WTC11 (cell line): ENCODE measurements around the gene DTD1. TPM values are rescaled to one million over a fixed set of nuclear protein-coding genes. Genes with fewer than 3 reads are reported as not detected.

Experiments
- ATAC-seq: fragments of 200-7000 bp; cut with Tn5 transposase; 2 replicates; pipeline ENCODE4 v1.10.0; 2021; ENCODE audit warnings: mild to moderate bottlenecking, moderate library complexity
- CTCF ChIA-PET: fragments of 300-600 bp; sonication (Branson Sonifier 250); formaldehyde crosslinking; loops from one replicate; lab custom pipeline; 2021; ENCODE audit warnings: antibody characterized with exemption; lab: Charles Lee
- POLR2A ChIA-PET: fragments of 350-600 bp; sonication (Branson Sonifier 250); formaldehyde crosslinking; loops from one replicate; lab custom pipeline; 2021; ENCODE audit warnings: antibody characterized with exemption; lab: Charles Lee
- DNase-seq: peaks from one replicate; pipeline ENCODE4 v3.0.0; 2021; ENCODE audit warnings: low spot score
- H3K27ac Mint-ChIP-seq: 2 replicates; pipeline ENCODE4 v1.8.0; 2021; ENCODE audit warnings: mixed read lengths
- H3K27me3 Mint-ChIP-seq: 2 replicates; pipeline ENCODE4 v1.8.0; 2021; ENCODE audit warnings: low read depth, mild to moderate bottlenecking, moderate library complexity, mixed read lengths
- H3K36me3 Mint-ChIP-seq: 2 replicates; pipeline ENCODE4 v1.8.0; 2021; ENCODE audit warnings: mixed read lengths
- H3K4me1 Mint-ChIP-seq: 2 replicates; pipeline ENCODE4 v1.8.0; 2022; ENCODE audit warnings: mixed read lengths
- H3K4me3 Mint-ChIP-seq: 2 replicates; pipeline ENCODE4 v1.8.0; 2021; ENCODE audit warnings: mild to moderate bottlenecking, moderate library complexity, mixed read lengths
- H3K9me3 Mint-ChIP-seq: 2 replicates; pipeline ENCODE4 v1.8.0; 2021; ENCODE audit warnings: mixed read lengths
- CREM ChIP-seq: sonication (generic); formaldehyde crosslinking; IDR thresholded peaks from 2 replicates; pipeline ENCODE4 v1.8.1; 2022; ENCODE audit warnings: mild to moderate bottlenecking, missing genetic modification reagents, moderate library complexity
- FOXJ3 ChIP-seq: sonication (generic); formaldehyde crosslinking; IDR thresholded peaks from 2 replicates; pipeline ENCODE4 v1.9.0; 2021; ENCODE audit warnings: missing genetic modification reagents, mild to moderate bottlenecking, borderline replicate concordance
- FOXK1 ChIP-seq: sonication (generic); formaldehyde crosslinking; IDR thresholded peaks from 2 replicates; pipeline ENCODE4 v1.8.0; 2022; ENCODE audit warnings: mild to moderate bottlenecking, moderate library complexity, missing genetic modification reagents
- KAT7 ChIP-seq: sonication (generic); formaldehyde crosslinking; IDR thresholded peaks from 2 replicates; pipeline ENCODE4 v1.8.1; 2023; ENCODE audit warnings: missing genetic modification reagents, mild to moderate bottlenecking, borderline replicate concordance
- PRRX2 ChIP-seq: fragments of 250-450 bp; sonication (Bioruptor Pico); IDR thresholded peaks from 2 replicates; pipeline ENCODE4 v1.8.0; 2021; ENCODE audit warnings: mild to moderate bottlenecking
- SOX15 ChIP-seq: fragments of 250-450 bp; sonication (Bioruptor Pico); IDR thresholded peaks from 2 replicates; pipeline ENCODE4 v1.9.0; 2021; ENCODE audit warnings: mild to moderate bottlenecking
- TEAD1 ChIP-seq: sonication (generic); formaldehyde crosslinking; IDR thresholded peaks from 2 replicates; pipeline ENCODE4 v1.8.0; 2022; ENCODE audit warnings: mild to moderate bottlenecking, missing genetic modification reagents
- ZNF232 ChIP-seq: sonication (generic); formaldehyde crosslinking; IDR thresholded peaks from 2 replicates; pipeline ENCODE4 v1.8.0; 2022; ENCODE audit warnings: mild to moderate bottlenecking, missing genetic modification reagents
- ZNF263 ChIP-seq: sonication (generic); formaldehyde crosslinking; IDR thresholded peaks from 2 replicates; pipeline ENCODE4 v1.8.1; 2022; ENCODE audit warnings: low read depth, mild to moderate bottlenecking, moderate library complexity, missing genetic modification reagents
- ZNF416 ChIP-seq: fragments of 250-450 bp; sonication (Bioruptor Pico); IDR thresholded peaks from 2 replicates; pipeline ENCODE4 v1.9.0; 2021; ENCODE audit warnings: mild to moderate bottlenecking, inconsistent platforms
- total RNA-seq: library from RNA; stranded (reverse); gene quantifications from 3 replicates; pipeline ENCODE4 v1.2.3, GENCODE V29; 2021
- TF ChIP-seq, protein P1 (sequence below): sonication (generic); formaldehyde crosslinking; IDR thresholded peaks from 2 replicates; pipeline ENCODE4 v1.8.1; 2022; ENCODE audit warnings: mild to moderate bottlenecking, missing genetic modification reagents, moderate library complexity, borderline replicate concordance
- TF ChIP-seq, protein P2 (sequence below): fragments of 250-450 bp; sonication (Bioruptor Pico); IDR thresholded peaks from 2 replicates; pipeline ENCODE4 v1.9.0; 2021; ENCODE audit warnings: moderate library complexity, mild to moderate bottlenecking, inconsistent platforms, borderline replicate concordance
- TF ChIP-seq, protein P3 (sequence below): sonication (generic); formaldehyde crosslinking; IDR thresholded peaks from 2 replicates; pipeline ENCODE4 v1.8.1; 2023; ENCODE audit warnings: mild to moderate bottlenecking, moderate library complexity, missing genetic modification reagents
- TF ChIP-seq, protein P4 (sequence below): sonication (generic); formaldehyde crosslinking; IDR thresholded peaks from 2 replicates; pipeline ENCODE4 v1.8.1; 2022; ENCODE audit warnings: low read depth, missing genetic modification reagents, borderline replicate concordance
- TF ChIP-seq, protein P5 (sequence below): sonication (generic); formaldehyde crosslinking; IDR thresholded peaks from 2 replicates; pipeline ENCODE4 v1.8.1; 2023; ENCODE audit warnings: mild to moderate bottlenecking, missing genetic modification reagents, borderline replicate concordance
- TF ChIP-seq, protein P6 (sequence below): sonication (generic); formaldehyde crosslinking; IDR thresholded peaks from 2 replicates; pipeline ENCODE4 v1.8.0; 2023; ENCODE audit warnings: missing genetic modification reagents

Gene DTD1
- total RNA-seq, 1 experiment from 2014 or later = 71.1 TPM

DNA sequence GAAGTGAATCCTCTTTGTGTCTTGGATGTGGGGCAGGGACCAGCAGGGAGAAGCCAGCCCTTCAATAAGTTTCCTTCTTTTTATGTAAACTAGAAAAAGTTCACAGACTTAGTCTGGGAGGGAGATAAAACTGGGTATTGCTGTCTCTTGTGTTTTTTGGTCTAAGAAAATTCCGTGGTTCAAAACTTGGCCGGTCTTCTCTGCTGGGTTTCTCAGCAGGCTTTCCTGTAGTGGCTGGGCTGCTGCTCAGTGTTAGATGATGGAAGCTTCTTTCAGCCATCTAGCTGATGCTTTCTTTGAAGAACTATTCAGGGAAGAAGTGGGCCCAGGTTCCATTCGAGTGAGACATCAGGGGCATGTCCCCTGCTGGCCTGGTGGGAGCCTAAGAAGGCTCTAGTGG, 155.0 kb downstream of the DTD1 start:
- Mint-ChIP-seq H3K4me3 (no peak overlapping the region), H3K27ac (no peak overlapping the region)
- TF ChIP-seq, protein P1, sequence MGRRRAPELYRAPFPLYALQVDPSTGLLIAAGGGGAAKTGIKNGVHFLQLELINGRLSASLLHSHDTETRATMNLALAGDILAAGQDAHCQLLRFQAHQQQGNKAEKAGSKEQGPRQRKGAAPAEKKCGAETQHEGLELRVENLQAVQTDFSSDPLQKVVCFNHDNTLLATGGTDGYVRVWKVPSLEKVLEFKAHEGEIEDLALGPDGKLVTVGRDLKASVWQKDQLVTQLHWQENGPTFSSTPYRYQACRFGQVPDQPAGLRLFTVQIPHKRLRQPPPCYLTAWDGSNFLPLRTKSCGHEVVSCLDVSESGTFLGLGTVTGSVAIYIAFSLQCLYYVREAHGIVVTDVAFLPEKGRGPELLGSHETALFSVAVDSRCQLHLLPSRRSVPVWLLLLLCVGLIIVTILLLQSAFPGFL (CRISPR knock-in tag) = no peak
- no peak for TF ChIP-seq SOX15 (CRISPR knock-in tag)
- TF ChIP-seq ZNF232 (CRISPR knock-in tag) = no peak
- no peak for TF ChIP-seq KAT7 (CRISPR knock-in tag)
- TF ChIP-seq, all 79 proteins: peak for 0
- H3K27me3 Mint-ChIP-seq = no peaks in the 10 kb centered on the region
- DNase-seq (no peak), ATAC-seq (no peak)
- ChIA-PET POLR2A (interaction anchor here (0.6 kb wide), 1 partner anchor 11 kb away, joined by 4 read pairs; no protein-coding TSS in a partner anchor), CTCF (no interaction called here)
- no peaks in the 10 kb centered on the region for H3K9me3 Mint-ChIP-seq
- peaks cover 16% of the 10 kb centered on the region for H3K4me1 Mint-ChIP-seq
- H3K36me3 Mint-ChIP-seq = peaks cover 4% of the 10 kb centered on the region

DNA sequence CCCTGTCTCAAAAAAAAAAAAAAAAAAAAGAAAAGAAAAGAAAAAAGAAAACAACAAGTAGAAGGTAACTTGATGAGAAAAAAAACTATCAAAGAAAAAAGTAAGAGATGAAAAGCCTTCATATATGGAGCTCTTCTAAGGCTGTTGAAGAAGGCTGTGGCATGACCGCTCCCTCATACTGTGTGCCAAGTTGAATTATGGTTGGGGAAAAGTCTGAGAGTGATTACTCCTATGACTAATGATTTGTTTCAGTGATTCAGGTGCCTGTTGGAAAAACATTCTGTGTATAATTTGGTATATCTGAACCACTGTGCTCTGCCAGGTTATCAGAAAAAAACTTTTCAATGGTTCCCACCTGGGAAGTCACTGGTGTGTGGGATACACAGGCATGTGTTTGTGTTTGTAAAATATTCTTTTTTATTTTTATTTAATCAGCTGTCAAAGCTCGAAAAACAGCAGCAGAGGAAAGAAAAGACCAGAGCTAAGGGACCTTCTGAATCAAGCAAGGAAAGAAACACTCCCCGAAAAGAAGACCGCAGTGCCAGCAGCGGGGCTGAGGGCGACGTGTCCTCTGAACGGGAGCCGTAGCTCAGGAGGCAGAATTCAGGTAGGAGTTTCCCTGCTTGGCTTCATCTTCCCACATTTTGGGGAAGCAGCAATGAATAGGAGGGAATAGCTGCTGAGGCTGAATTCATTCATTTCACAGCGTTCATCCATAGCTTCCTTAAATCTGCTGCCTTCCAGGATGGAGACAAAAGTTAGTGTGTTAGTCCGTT, 156.0 kb downstream of the DTD1 start:
- ATAC-seq = no peak

More for the DNA sequence above, 156.0 kb downstream of the DTD1 start:
- CTCF ChIA-PET = no interaction called here
- TF ChIP-seq ZNF263 (CRISPR knock-in tag) = no peak
- no peak for TF ChIP-seq TEAD1 (CRISPR knock-in tag)
- TF ChIP-seq, protein P2, sequence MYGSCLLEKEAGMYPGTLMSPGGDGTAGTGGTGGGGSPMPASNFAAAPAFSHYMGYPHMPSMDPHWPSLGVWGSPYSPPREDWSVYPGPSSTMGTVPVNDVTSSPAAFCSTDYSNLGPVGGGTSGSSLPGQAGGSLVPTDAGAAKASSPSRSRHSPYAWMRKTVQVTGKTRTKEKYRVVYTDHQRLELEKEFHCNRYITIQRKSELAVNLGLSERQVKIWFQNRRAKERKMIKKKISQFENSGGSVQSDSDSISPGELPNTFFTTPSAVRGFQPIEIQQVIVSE (CRISPR knock-in tag) = no peak
- no peak for TF ChIP-seq FOXJ3 (CRISPR knock-in tag)
- TF ChIP-seq PRRX2 (CRISPR knock-in tag) = no peak
- no peak for TF ChIP-seq ZNF416 (CRISPR knock-in tag)
- TF ChIP-seq, protein P3, sequence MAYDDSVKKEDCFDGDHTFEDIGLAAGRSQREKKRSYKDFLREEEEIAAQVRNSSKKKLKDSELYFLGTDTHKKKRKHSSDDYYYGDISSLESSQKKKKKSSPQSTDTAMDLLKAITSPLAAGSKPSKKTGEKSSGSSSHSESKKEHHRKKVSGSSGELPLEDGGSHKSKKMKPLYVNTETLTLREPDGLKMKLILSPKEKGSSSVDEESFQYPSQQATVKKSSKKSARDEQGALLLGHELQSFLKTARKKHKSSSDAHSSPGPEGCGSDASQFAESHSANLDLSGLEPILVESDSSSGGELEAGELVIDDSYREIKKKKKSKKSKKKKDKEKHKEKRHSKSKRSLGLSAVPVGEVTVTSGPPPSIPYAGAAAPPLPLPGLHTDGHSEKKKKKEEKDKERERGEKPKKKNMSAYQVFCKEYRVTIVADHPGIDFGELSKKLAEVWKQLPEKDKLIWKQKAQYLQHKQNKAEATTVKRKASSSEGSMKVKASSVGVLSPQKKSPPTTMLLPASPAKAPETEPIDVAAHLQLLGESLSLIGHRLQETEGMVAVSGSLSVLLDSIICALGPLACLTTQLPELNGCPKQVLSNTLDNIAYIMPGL = no peak
- TF ChIP-seq CREM = no peak
- TF ChIP-seq, protein P4, sequence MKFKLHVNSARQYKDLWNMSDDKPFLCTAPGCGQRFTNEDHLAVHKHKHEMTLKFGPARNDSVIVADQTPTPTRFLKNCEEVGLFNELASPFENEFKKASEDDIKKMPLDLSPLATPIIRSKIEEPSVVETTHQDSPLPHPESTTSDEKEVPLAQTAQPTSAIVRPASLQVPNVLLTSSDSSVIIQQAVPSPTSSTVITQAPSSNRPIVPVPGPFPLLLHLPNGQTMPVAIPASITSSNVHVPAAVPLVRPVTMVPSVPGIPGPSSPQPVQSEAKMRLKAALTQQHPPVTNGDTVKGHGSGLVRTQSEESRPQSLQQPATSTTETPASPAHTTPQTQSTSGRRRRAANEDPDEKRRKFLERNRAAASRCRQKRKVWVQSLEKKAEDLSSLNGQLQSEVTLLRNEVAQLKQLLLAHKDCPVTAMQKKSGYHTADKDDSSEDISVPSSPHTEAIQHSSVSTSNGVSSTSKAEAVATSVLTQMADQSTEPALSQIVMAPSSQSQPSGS (CRISPR knock-in tag) = no peak
- TF ChIP-seq FOXK1 (CRISPR knock-in tag) = no peak
- TF ChIP-seq, protein P5, sequence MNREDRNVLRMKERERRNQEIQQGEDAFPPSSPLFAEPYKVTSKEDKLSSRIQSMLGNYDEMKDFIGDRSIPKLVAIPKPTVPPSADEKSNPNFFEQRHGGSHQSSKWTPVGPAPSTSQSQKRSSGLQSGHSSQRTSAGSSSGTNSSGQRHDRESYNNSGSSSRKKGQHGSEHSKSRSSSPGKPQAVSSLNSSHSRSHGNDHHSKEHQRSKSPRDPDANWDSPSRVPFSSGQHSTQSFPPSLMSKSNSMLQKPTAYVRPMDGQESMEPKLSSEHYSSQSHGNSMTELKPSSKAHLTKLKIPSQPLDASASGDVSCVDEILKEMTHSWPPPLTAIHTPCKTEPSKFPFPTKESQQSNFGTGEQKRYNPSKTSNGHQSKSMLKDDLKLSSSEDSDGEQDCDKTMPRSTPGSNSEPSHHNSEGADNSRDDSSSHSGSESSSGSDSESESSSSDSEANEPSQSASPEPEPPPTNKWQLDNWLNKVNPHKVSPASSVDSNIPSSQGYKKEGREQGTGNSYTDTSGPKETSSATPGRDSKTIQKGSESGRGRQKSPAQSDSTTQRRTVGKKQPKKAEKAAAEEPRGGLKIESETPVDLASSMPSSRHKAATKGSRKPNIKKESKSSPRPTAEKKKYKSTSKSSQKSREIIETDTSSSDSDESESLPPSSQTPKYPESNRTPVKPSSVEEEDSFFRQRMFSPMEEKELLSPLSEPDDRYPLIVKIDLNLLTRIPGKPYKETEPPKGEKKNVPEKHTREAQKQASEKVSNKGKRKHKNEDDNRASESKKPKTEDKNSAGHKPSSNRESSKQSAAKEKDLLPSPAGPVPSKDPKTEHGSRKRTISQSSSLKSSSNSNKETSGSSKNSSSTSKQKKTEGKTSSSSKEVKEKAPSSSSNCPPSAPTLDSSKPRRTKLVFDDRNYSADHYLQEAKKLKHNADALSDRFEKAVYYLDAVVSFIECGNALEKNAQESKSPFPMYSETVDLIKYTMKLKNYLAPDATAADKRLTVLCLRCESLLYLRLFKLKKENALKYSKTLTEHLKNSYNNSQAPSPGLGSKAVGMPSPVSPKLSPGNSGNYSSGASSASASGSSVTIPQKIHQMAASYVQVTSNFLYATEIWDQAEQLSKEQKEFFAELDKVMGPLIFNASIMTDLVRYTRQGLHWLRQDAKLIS (CRISPR knock-in tag) = no peak
- no peak for TF ChIP-seq SOX15 (CRISPR knock-in tag)
- TF ChIP-seq, protein P6, sequence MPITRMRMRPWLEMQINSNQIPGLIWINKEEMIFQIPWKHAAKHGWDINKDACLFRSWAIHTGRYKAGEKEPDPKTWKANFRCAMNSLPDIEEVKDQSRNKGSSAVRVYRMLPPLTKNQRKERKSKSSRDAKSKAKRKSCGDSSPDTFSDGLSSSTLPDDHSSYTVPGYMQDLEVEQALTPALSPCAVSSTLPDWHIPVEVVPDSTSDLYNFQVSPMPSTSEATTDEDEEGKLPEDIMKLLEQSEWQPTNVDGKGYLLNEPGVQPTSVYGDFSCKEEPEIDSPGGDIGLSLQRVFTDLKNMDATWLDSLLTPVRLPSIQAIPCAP (CRISPR knock-in tag) = no peak
- H3K36me3 Mint-ChIP-seq = peaks cover 4% of the 10 kb centered on the region
- H3K27me3 Mint-ChIP-seq = no peaks in the 10 kb centered on the region
- DNase-seq = no peak
- POLR2A ChIA-PET = no interaction called here
- no peak overlapping the region for H3K4me3 Mint-ChIP-seq
- no peaks in the 10 kb centered on the region for H3K9me3 Mint-ChIP-seq
- peaks cover 16% of the 10 kb centered on the region for H3K4me1 Mint-ChIP-seq
- no peak overlapping the region for H3K27ac Mint-ChIP-seq
